Measurements from ENCODE around the gene ITPRIPL2. TPM values are rescaled to one million over a fixed set of nuclear protein-coding genes. Genes with fewer than 3 reads are reported as not detected.
A peak's percentile ranks its signal among the peaks of the same experiment; 100 is the strongest.

The ITPRIPL2 gene
- total RNA-seq, 1 experiment from 2014 or later, result 67.9 TPM

DNA sequence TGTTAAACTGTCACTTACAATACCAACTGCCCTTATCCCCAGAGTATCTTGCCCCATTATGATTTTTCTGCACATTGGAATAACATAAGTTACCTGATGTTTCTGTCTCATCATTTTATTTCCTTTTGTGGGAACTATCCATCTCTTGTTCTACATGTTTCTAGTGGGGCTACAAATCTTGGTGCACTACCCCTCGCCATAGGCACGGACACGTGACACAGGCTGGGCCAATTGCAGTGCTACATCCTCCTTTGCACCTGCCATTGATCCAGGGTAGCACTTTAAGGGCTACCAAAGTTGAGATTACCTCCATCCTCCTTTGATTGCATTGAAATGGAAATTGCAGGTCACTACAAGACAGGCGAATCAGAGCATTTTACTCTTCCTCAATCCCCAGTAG, 40.1 kb downstream of the ITPRIPL2 start:
- Histone ChIP-seq H3K9ac (ENCODE audit: low read length) (no peak overlapping the region), H3K4me1 (ENCODE audit: control insufficient read depth in 1 of 2, insufficient read depth in 2 of 2, low read length in 2 of 2) (peaks cover 0 to 7% of the 10 kb centered on the region in 2 experiments; a peak in 2 of 4 replicates), H3K4me3 (replicated peaks in 1 of 2; ENCODE audit: low read depth in 1 of 2, low read length in 2 of 2) (no peak overlapping the region), H3K9me3 (ENCODE audit: control insufficient read depth in 1 of 2, insufficient read depth in 1 of 2, low read depth in 1 of 2, low read length in 2 of 2) (no peaks in the 10 kb centered on the region), H3K27ac (ENCODE audit: low read depth, low read length) (no peak overlapping the region), H3K36me3 (ENCODE audit: control insufficient read depth in 1 of 2, insufficient read depth in 2 of 2, low read length in 2 of 2) (no peaks in the 10 kb centered on the region), H4K20me1 (ENCODE audit: insufficient read depth) (no peaks in the 10 kb centered on the region), H3K9me2 (ENCODE audit: insufficient read depth) (no peaks in the 10 kb centered on the region), H3K4me2 (ENCODE audit: low read length) (peak overlapping the region; percentile 28; the same call in 1 of the 2 replicates), H3K79me2 (ENCODE audit: insufficient read depth, low read length) (no peaks in the 10 kb centered on the region), H3K27me3 (ENCODE audit: insufficient read depth, low read length) (no peaks in the 10 kb centered on the region), H2AFZ (ENCODE audit: low read depth, low read length, poor library complexity, severe bottlenecking) (peak overlapping the region; percentile 81)
- POLR2A ChIA-PET, result no interaction called here
- BruUV-seq (replicated peaks), result no TSS peak
- ATAC-seq (peak; percentile 92), DNase-seq (ENCODE audit: low read depth, low spot score) (peak; percentile 77)
- intact Hi-C loops (cut with micrococcal nuclease), result no loop called here
- CTCF ChIA-PET, result no interaction called here
- RAD21 ChIA-PET (ENCODE audit: low non-redundant PET in 1 of 2, low total read pairs in 2 of 2, uncharacterized antibody in 2 of 2, unreplicated experiment in 2 of 2), result no interaction called here
- TF ChIP-seq REST (IDR thresholded peaks at IDR 0.05; ENCODE audit: low read depth) (no peak), ZNF274 (IDR thresholded peaks at IDR 0.05; ENCODE audit: low read depth, low read length) (no peak), SRF (IDR thresholded peaks at IDR 0.05; ENCODE audit: low read depth) (peak; percentile 24; the same call in 1 of the 2 replicates), SP1 (IDR thresholded peaks at IDR 0.05; ENCODE audit: low read depth) (peak; percentile 63; the same call in 1 of the 2 replicates), YY1 (IDR thresholded peaks at IDR 0.05; ENCODE audit: extremely low read depth, insufficient replicate concordance, low read depth, low read length) (peak; percentile 72), MAX (IDR thresholded peaks at IDR 0.05) (peak; percentile 74), POLR2AphosphoS5 (IDR thresholded peaks at IDR 0.05; ENCODE audit: low read depth, low read length) (no peak), RAD21 (IDR thresholded peaks at IDR 0.05; ENCODE audit: low read depth) (no peak), FOSL1 (IDR thresholded peaks at IDR 0.05; ENCODE audit: low read depth) (no peak), CEBPB (IDR thresholded peaks at IDR 0.05; ENCODE audit: low read depth) (no peak), TCF7L2 (IDR thresholded peaks at IDR 0.05; ENCODE audit: borderline replicate concordance, extremely low read depth, insufficient read depth, insufficient read length) (peak; percentile 41), JUND (IDR thresholded peaks at IDR 0.05) (no peak), ZFX (IDR thresholded peaks at IDR 0.05) (no peak), SIN3A (IDR thresholded peaks at IDR 0.05; ENCODE audit: low read depth) (no peak), EZH2phosphoT487 (IDR thresholded peaks at IDR 0.05; ENCODE audit: borderline replicate concordance) (no peak), POLR2A (IDR thresholded peaks at IDR 0.05; ENCODE audit: borderline replicate concordance, extremely low read depth, insufficient read depth, insufficient read length) (no peak), EGR1 (IDR thresholded peaks at IDR 0.05; ENCODE audit: low read depth) (no peak), EZH2 (IDR thresholded peaks at IDR 0.05) (no peak), ELF1 (IDR thresholded peaks at IDR 0.05; ENCODE audit: borderline replicate concordance, low read depth) (no peak)
- TF ChIP-seq, protein P1, sequence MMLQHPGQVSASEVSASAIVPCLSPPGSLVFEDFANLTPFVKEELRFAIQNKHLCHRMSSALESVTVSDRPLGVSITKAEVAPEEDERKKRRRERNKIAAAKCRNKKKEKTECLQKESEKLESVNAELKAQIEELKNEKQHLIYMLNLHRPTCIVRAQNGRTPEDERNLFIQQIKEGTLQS (IDR thresholded peaks at IDR 0.05), result no peak
- TF ChIP-seq, protein P2, sequence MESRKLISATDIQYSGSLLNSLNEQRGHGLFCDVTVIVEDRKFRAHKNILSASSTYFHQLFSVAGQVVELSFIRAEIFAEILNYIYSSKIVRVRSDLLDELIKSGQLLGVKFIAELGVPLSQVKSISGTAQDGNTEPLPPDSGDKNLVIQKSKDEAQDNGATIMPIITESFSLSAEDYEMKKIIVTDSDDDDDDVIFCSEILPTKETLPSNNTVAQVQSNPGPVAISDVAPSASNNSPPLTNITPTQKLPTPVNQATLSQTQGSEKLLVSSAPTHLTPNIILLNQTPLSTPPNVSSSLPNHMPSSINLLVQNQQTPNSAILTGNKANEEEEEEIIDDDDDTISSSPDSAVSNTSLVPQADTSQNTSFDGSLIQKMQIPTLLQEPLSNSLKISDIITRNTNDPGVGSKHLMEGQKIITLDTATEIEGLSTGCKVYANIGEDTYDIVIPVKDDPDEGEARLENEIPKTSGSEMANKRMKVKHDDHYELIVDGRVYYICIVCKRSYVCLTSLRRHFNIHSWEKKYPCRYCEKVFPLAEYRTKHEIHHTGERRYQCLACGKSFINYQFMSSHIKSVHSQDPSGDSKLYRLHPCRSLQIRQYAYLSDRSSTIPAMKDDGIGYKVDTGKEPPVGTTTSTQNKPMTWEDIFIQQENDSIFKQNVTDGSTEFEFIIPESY (IDR thresholded peaks at IDR 0.05; ENCODE audit: extremely low read depth, insufficient replicate concordance, low read length), result no peak
- TF ChIP-seq, protein P3, sequence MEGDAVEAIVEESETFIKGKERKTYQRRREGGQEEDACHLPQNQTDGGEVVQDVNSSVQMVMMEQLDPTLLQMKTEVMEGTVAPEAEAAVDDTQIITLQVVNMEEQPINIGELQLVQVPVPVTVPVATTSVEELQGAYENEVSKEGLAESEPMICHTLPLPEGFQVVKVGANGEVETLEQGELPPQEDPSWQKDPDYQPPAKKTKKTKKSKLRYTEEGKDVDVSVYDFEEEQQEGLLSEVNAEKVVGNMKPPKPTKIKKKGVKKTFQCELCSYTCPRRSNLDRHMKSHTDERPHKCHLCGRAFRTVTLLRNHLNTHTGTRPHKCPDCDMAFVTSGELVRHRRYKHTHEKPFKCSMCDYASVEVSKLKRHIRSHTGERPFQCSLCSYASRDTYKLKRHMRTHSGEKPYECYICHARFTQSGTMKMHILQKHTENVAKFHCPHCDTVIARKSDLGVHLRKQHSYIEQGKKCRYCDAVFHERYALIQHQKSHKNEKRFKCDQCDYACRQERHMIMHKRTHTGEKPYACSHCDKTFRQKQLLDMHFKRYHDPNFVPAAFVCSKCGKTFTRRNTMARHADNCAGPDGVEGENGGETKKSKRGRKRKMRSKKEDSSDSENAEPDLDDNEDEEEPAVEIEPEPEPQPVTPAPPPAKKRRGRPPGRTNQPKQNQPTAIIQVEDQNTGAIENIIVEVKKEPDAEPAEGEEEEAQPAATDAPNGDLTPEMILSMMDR (IDR thresholded peaks at IDR 0.05 in 2 of 3, conservative IDR thresholded peaks at IDR 0.05 in 1 of 3; ENCODE audit: borderline replicate concordance in 1 of 3, insufficient read depth in 1 of 3, low read depth in 2 of 3, low read length in 2 of 3), result no peak

Data from HCT116 (cell line).